Activated CD8-positive, alpha-beta memory T cell treated with anti-CD3 and anti-CD28 coated beads for 24 hours (primary cell): ENCODE data around the gene MRPL49.
A peak's percentile ranks its signal among the peaks of the same experiment; 100 is the strongest.

Source experiments
- DNase-seq: peaks from one replicate; pipeline ENCODE4 v3.0.0-alpha.2; 2020

The MRPL49 gene

GRCh38 chr11:65103476-65103875, 18.6 kb upstream of the MRPL49 start:
- no peak for DNase-seq

DNA sequence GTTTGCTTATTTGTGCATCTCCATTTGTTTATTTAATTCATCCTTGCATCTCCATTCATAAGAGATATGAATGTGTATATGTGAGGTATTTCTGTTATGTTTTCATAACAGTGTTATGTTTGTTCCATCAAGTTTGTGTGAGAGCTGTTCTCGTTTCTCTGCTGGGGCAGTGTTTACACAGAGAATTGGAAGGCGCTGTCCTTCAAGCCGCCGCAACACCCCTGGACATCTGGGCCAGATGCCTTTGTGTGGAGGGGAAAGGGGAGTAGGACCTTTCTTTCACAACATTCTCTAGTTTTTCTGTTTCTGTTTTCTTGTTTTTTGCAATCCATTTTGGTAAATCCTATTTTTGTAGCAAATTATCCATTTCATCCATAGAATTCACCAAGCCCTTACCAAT, 17.5 kb upstream of the MRPL49 start:
- no peak for DNase-seq

GRCh38 chr11:65107078-65107477, 15.0 kb upstream of the MRPL49 start:
- DNase-seq, result no peak

DNA sequence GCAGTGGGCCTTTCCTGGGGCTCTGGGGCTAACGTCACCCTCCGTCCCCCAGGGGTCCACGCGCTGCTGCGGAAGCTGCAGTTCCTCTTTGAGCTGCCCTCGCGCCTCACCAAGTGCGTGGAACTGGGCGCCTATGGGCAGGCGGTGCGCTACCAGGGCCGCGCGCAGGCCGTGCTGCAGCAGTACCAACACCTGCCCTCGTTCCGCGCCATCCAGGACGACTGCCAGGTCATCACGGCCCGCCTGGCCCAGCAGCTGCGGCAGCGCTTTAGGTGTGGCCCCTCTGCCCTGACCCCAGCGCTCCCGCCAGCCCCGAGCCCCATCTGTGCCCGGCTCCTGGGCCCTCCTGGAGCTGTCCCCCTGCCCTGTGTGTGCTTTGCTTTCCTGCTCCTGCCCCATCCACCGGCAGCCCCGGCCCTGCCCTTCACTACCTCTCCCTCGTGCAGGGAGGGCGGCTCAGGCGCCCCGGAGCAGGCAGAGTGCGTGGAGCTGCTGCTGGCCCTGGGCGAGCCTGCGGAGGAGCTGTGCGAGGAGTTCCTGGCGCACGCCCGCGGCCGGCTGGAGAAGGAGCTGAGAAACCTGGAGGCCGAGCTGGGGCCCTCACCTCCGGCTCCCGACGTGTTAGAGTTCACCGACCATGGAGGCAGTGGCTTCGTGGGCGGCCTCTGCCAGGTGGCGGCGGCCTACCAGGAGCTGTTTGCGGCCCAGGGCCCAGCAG, 14.2 kb upstream of the MRPL49 start:
- no peak for DNase-seq

GRCh38 chr11:65108469-65109123, 13.5 kb upstream of the MRPL49 start:
- no peak for DNase-seq

GRCh38 chr11:65109231-65110198, 12.6 kb upstream of the MRPL49 start:
- DNase-seq, result no peak

- DNase-seq, result peak; percentile 100
These were observed 11.7 kb upstream of the MRPL49 start for GRCh38 chr11:65110354-65110861.

GRCh38 chr11:65111159-65111743, 10.9 kb upstream of the MRPL49 start:
- DNase-seq, result no peak

DNA sequence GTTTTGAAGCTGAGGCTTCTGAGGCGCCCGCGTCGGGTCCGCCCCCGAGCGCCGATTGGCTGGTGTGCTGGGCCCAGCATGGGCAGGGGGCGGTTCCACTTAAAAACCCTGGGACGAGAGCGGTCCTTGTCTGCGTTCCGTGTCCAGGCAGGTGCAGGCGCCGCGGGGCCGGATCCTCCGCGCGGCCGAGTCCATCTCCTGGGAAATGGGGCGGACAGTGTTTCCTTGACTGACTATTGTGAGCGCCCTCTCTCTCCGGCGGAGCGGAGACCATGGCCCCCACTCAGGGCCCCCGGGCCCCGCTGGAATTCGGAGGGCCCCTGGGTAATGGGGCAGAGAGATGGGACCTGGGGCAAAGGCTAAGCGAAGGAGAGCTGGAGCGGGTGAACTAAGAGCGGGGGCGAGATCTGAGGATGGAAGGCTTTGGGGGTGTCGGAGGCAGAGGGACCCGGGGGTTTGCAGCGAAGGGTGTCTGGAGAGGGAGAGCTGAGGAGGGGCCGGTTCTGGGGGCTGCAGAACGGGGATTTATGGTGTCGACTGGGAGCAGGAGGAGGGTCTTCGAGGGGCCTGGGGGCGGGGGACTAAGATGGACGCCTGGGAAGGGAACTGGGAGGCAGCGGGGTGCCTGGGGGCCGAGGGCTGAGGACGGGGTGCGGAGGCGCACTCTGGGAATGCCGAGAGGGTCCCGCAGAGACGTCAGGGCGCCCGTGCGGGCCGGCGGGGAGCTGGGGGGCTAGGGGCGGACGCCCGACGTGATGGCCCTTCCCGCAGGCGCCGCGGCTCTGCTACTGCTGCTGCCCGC, 10.2 kb upstream of the MRPL49 start, which contains the start of gene TM7SF2:
Gene TM7SF2 (plus strand): TSS at position 129 of the 802 bp plus-strand sequence. CDS start 144 bp downstream, at position 273.
- DNase-seq, result peak; percentile 95

GRCh38 chr11:65112546-65113360, 9.4 kb upstream of the MRPL49 start:
- peak; percentile 89 for DNase-seq

- DNase-seq, result no peak
These were observed 8.8 kb upstream of the MRPL49 start for GRCh38 chr11:65113361-65113756.

DNA sequence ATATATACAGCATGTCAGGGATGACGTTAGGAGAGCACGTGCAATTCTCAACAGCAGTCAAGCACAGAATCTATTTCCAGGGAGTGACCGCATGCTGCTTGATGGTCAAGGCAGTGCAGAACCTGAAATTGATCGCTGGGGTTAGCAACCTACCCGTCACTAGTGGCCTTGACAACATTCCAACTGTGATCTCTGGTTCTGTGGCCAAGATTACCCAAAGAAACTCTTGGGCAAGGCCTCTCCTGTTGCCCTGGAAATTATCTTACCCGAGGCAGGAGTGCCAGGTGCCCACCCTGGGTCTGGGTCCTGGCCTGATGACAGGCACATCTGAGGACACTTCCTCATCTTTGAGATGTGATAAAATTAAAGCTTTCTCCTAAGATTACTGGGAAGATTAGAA, 8.3 kb upstream of the MRPL49 start:
- DNase-seq, result no peak

GRCh38 chr11:65114538-65115171, 7.5 kb upstream of the MRPL49 start:
- DNase-seq, result no peak

DNA sequence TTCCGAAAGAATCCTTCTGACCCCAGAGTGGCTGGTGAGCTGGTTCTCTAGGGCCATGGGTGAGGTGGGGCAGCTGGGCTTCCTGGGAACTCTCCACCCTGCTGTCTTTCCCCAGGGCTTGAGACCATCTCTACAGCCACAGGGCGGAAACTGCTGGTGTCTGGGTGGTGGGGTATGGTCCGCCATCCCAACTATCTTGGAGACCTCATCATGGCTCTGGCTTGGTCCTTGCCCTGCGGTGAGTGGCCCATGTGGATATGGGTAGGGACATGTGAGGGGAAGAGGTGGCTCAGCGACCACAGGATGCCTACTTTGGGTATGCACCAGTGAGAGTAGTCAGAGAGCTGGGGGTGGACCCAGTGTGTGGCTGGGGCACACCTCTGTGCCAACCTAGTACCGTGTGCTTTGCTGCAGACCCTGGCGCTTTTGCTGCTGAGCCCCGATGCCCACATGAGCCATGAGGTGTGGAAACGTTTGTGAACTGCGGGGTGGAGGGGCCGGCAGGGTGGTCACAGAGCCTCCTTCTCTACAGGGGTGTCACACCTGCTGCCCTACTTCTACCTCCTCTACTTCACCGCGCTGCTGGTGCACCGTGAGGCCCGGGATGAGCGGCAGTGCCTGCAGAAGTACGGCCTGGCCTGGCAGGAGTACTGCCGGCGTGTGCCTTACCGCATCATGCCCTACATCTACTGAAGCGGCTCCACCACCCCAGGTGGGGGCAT, 6.6 kb upstream of the MRPL49 start:
- DNase-seq, result no peak

- peak; percentile 84 for DNase-seq
These were observed 5.5 kb upstream of the MRPL49 start for GRCh38 chr11:65116370-65117205.

DNA sequence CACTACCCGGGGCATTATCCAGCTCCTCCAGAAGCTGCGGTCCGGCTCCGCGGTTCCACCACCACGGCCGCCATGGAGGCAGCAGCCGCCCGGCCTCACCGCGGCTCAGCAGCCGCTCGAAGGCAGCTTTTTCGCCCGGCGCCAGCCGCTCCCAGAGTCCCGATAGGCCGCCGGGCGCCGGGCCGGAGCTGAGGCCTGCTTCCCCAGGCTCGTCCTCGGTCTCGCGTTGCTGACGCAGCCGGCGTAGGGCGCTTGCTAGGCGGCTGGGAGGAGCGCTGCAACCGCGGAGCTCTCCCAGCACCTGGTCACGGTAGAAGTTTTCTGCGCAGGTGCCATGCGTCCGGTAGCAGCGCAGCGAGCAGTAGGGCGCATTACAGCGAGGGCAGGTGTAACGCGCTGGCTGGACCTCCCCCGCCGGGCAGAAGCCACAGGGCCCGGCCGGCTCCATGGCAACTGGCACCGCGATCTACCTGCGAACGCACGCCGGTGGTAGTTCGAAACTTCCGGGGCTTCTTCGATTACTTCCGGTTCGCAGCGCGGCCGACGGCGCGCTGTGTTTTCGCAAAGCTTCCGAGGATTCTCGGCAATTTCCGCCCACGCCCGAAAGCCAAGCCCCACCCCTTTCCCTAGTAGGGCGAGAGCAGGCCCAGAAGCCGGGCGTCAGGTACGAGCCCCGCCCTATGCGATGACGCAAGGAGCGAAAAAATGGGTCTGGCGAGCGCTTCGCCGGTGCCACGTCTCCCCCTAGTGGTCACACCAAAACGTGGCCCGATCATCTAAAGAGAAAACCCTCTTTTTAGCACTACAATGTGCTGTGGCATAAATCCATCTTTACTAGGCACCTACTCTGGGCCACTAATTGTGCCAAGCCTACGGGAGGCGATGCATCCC, 4.7 kb upstream of the MRPL49 start, which contains the start of gene ZNHIT2:
Gene ZNHIT2 (minus strand): TSS at position 496 of the 891 bp plus-strand sequence. CDS start 48 bp downstream, at position 448.
- DNase-seq, result peak; percentile 100

DNA sequence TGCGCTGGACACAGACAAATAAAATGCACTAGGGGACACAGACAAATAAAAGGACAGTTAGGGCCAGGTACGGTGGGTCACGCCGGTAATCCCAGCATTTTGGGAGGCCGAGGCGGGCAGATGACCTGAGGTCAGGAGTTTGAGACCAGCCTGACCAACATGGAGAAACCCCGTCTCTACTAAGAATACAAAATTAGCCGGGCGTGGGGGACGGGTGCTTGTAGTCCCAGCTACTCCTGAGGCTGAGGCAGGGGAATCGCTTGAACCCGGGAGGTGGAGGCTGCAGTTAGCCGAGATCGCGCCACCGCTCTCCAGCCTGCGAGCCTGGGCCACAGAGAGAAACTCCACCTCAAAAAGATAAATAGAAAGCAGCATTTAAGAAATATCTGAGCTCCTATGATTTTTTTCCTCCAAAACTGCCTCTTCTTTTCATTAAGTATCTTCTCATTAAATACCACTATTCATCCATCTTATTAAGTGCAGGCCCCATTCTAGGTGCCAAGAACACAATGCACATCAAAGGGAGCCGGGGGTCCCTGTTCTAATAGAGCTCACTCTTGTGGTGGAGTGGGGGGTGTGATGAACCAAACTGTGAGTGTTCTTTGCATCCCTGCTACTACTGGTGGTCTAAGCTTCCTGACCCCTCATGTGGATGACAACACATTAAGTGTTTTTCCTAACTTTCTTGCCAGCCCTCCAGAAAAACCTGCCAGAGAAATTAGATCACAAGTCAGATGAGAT, 3.9 kb upstream of the MRPL49 start:
- DNase-seq, result no peak
